ENCODE measurements around the gene VSTM4. TPM values are rescaled to one million over a fixed set of nuclear protein-coding genes. Genes with fewer than 3 reads are reported as not detected.

Gene VSTM4
- polyA plus RNA-seq, 1 of the 3 experiments (the other 2 are of a cell fraction), result 0.39 TPM

DNA sequence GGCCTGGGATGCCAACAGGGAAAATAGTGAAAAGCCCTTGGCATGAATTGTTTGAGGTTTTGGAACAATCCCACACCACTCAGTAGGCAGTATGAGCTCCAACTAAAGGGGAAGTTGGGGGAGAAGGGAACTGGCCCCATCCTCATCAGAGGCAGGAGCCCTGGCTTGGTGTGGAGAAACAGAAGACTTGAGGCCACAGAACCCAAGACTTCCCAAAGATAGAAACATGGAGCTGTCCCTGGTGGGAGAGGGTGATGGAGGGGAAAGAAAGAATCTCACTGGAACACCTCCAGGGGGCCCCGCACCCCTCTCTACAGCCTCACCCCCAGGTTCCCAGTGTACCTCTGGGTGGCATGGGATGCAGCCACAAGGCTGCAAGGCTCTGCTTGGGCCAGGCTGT lies 85.7 kb downstream of the VSTM4 start:
- H3F3A ChIP-seq (replicated peaks; ENCODE audit: insufficient read depth), result no peaks in the 10 kb centered on the region
- no peak overlapping the region for H3K9ac ChIP-seq
- no peaks in the 10 kb centered on the region for H3K79me2 ChIP-seq (ENCODE audit: insufficient read depth)
- H3K4me1 ChIP-seq (ENCODE audit: control insufficient read depth in 1 of 2, insufficient read depth in 2 of 2, low read depth in 1 of 2, low read length in 1 of 2), result peaks cover 0 to 6% of the 10 kb centered on the region in 2 experiments; a peak in 1 of 4 replicates
- H3K36me3 ChIP-seq (replicated peaks in 1 of 2; ENCODE audit: control insufficient read depth in 1 of 2, insufficient read depth in 2 of 2, low read length in 1 of 2), result no peaks in the 10 kb centered on the region
- DNase-seq, result no peak
- no peaks in the 10 kb centered on the region for H4K20me1 ChIP-seq (ENCODE audit: insufficient read depth)
- no peak overlapping the region for H3K4me3 ChIP-seq (ENCODE audit: low read depth in 2 of 2, low read length in 1 of 2)
- ChIA-PET POLR2A (no interaction called here), CTCF (interaction anchor here (1.1 to 2.3 kb wide), 3 partner anchors 12 to 41 kb away, joined by 3 to 6 read pairs (median 3); no protein-coding TSS in a partner anchor)
- no peaks in the 10 kb centered on the region for H3K9me2 ChIP-seq
- TF ChIP-seq TCF12 (IDR thresholded peaks at IDR 0.05), result no peak
- no peak for TF ChIP-seq FOSL2 (IDR thresholded peaks at IDR 0.05; ENCODE audit: borderline replicate concordance, low read depth)
- no peak for TF ChIP-seq TEAD4 (IDR thresholded peaks at IDR 0.05; ENCODE audit: borderline replicate concordance, insufficient read depth)
- TF ChIP-seq POLR2AphosphoS5 (IDR thresholded peaks at IDR 0.05; ENCODE audit: low read depth, low read length), result no peak
- TF ChIP-seq EZH2phosphoT487 (IDR thresholded peaks at IDR 0.05; ENCODE audit: borderline replicate concordance, low read depth), result no peak
- TF ChIP-seq, protein P1, sequence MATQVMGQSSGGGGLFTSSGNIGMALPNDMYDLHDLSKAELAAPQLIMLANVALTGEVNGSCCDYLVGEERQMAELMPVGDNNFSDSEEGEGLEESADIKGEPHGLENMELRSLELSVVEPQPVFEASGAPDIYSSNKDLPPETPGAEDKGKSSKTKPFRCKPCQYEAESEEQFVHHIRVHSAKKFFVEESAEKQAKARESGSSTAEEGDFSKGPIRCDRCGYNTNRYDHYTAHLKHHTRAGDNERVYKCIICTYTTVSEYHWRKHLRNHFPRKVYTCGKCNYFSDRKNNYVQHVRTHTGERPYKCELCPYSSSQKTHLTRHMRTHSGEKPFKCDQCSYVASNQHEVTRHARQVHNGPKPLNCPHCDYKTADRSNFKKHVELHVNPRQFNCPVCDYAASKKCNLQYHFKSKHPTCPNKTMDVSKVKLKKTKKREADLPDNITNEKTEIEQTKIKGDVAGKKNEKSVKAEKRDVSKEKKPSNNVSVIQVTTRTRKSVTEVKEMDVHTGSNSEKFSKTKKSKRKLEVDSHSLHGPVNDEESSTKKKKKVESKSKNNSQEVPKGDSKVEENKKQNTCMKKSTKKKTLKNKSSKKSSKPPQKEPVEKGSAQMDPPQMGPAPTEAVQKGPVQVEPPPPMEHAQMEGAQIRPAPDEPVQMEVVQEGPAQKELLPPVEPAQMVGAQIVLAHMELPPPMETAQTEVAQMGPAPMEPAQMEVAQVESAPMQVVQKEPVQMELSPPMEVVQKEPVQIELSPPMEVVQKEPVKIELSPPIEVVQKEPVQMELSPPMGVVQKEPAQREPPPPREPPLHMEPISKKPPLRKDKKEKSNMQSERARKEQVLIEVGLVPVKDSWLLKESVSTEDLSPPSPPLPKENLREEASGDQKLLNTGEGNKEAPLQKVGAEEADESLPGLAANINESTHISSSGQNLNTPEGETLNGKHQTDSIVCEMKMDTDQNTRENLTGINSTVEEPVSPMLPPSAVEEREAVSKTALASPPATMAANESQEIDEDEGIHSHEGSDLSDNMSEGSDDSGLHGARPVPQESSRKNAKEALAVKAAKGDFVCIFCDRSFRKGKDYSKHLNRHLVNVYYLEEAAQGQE (IDR thresholded peaks at IDR 0.05; ENCODE audit: low read depth, low read length), result no peak
- no peak overlapping the region for H3K27ac ChIP-seq (ENCODE audit: low read depth in 2 of 2, low read length in 1 of 2)
- H3K9me3 ChIP-seq, result no peaks in the 10 kb centered on the region
- no peaks in the 10 kb centered on the region for H3K27me3 ChIP-seq (ENCODE audit: insufficient read depth)
- WGBS (ENCODE audit: low lambda C conversion rate), result 13% methylated on average over 1 of the region's 1 CpG
- no peak overlapping the region for H3K4me2 ChIP-seq
- H2AFZ ChIP-seq (ENCODE audit: low read depth), result no peak overlapping the region

DNA sequence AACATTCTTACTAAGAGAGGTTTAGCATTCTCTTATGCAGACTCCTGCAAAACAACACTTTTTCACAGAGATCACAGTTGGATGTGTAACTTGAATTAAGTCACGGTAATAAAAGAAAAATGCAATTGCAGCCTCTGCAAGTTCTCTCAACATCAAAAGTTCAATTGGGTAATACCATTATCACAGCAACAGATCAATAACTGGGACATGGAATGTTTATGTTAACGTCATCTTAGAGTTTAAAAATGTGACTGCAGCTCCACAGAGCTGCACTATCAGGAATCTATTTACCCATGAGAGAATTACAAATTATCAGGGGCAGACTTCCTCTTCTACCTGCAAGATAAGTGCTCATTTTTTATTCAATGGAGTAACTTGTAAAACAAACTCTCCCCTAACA lies 86.7 kb downstream of the VSTM4 start:
- H4K20me1 ChIP-seq (ENCODE audit: insufficient read depth), result no peaks in the 10 kb centered on the region
- ChIA-PET POLR2A (no interaction called here), CTCF (interaction anchor here (0.8 kb wide), 1 partner anchor 12 kb away, joined by 4 read pairs; no protein-coding TSS in a partner anchor)
- no peak overlapping the region for H3K9ac ChIP-seq
- WGBS (ENCODE audit: low lambda C conversion rate), result 18% methylated on average over 2 of the region's 2 CpGs
- no peaks in the 10 kb centered on the region for H3K27me3 ChIP-seq (ENCODE audit: insufficient read depth)
- no peak overlapping the region for H3K4me2 ChIP-seq
- H2AFZ ChIP-seq (ENCODE audit: low read depth), result no peak overlapping the region
- no peak overlapping the region for H3K27ac ChIP-seq (ENCODE audit: low read depth in 2 of 2, low read length in 1 of 2)
- no peak overlapping the region for H3K4me3 ChIP-seq (ENCODE audit: low read depth in 2 of 2, low read length in 1 of 2)
- no peaks in the 10 kb centered on the region for H3K9me2 ChIP-seq
- H3K36me3 ChIP-seq (replicated peaks in 1 of 2; ENCODE audit: control insufficient read depth in 1 of 2, insufficient read depth in 2 of 2, low read length in 1 of 2), result no peaks in the 10 kb centered on the region
- no peaks in the 10 kb centered on the region for H3K79me2 ChIP-seq (ENCODE audit: insufficient read depth)
- peaks cover 0 to 6% of the 10 kb centered on the region in 2 experiments; a peak in 1 of 4 replicates for H3K4me1 ChIP-seq (ENCODE audit: control insufficient read depth in 1 of 2, insufficient read depth in 2 of 2, low read depth in 1 of 2, low read length in 1 of 2)
- no peaks in the 10 kb centered on the region for H3F3A ChIP-seq (replicated peaks; ENCODE audit: insufficient read depth)
- no peak for DNase-seq
- no peaks in the 10 kb centered on the region for H3K9me3 ChIP-seq
- TF ChIP-seq EZH2phosphoT487 (IDR thresholded peaks at IDR 0.05; ENCODE audit: borderline replicate concordance, low read depth) (no peak), RXRA (IDR thresholded peaks at IDR 0.05; ENCODE audit: borderline replicate concordance, low read depth) (no peak), NRF1 (IDR thresholded peaks at IDR 0.05; ENCODE audit: low read depth, low read length) (no peak), POLR2AphosphoS5 (IDR thresholded peaks at IDR 0.05; ENCODE audit: low read depth, low read length) (no peak), RCOR1 (IDR thresholded peaks at IDR 0.05; ENCODE audit: low read length) (no peak), FOXM1 (IDR thresholded peaks at IDR 0.05; ENCODE audit: low read depth) (no peak), TEAD4 (IDR thresholded peaks at IDR 0.05; ENCODE audit: borderline replicate concordance, insufficient read depth) (no peak)
- TF ChIP-seq, protein P2, sequence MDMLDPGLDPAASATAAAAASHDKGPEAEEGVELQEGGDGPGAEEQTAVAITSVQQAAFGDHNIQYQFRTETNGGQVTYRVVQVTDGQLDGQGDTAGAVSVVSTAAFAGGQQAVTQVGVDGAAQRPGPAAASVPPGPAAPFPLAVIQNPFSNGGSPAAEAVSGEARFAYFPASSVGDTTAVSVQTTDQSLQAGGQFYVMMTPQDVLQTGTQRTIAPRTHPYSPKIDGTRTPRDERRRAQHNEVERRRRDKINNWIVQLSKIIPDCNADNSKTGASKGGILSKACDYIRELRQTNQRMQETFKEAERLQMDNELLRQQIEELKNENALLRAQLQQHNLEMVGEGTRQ (IDR thresholded peaks at IDR 0.05; ENCODE audit: borderline replicate concordance, low read depth, low read length), result no peak
- TF ChIP-seq, protein P1 (IDR thresholded peaks at IDR 0.05; ENCODE audit: low read depth, low read length), result no peak
- TF ChIP-seq, protein P3, sequence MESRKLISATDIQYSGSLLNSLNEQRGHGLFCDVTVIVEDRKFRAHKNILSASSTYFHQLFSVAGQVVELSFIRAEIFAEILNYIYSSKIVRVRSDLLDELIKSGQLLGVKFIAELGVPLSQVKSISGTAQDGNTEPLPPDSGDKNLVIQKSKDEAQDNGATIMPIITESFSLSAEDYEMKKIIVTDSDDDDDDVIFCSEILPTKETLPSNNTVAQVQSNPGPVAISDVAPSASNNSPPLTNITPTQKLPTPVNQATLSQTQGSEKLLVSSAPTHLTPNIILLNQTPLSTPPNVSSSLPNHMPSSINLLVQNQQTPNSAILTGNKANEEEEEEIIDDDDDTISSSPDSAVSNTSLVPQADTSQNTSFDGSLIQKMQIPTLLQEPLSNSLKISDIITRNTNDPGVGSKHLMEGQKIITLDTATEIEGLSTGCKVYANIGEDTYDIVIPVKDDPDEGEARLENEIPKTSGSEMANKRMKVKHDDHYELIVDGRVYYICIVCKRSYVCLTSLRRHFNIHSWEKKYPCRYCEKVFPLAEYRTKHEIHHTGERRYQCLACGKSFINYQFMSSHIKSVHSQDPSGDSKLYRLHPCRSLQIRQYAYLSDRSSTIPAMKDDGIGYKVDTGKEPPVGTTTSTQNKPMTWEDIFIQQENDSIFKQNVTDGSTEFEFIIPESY (IDR thresholded peaks at IDR 0.05; ENCODE audit: borderline replicate concordance, low read depth), result no peak
- TF ChIP-seq, protein P4, sequence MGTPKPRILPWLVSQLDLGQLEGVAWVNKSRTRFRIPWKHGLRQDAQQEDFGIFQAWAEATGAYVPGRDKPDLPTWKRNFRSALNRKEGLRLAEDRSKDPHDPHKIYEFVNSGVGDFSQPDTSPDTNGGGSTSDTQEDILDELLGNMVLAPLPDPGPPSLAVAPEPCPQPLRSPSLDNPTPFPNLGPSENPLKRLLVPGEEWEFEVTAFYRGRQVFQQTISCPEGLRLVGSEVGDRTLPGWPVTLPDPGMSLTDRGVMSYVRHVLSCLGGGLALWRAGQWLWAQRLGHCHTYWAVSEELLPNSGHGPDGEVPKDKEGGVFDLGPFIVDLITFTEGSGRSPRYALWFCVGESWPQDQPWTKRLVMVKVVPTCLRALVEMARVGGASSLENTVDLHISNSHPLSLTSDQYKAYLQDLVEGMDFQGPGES (IDR thresholded peaks at IDR 0.05; ENCODE audit: low read depth, low read length), result no peak
- TF ChIP-seq, protein P5, sequence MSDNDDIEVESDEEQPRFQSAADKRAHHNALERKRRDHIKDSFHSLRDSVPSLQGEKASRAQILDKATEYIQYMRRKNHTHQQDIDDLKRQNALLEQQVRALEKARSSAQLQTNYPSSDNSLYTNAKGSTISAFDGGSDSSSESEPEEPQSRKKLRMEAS (IDR thresholded peaks at IDR 0.05; ENCODE audit: low read depth), result no peak
